ENCODE data around the gene ADAMTS8.

ADAMTS8 gene

GRCh38 chr11:130436171-130436570 is 7.8 kb upstream of the ADAMTS8 start:
- DNase-seq = no peak

GRCh38 chr11:130435671-130436070 is 7.3 kb upstream of the ADAMTS8 start:
- no peak for DNase-seq

DNA sequence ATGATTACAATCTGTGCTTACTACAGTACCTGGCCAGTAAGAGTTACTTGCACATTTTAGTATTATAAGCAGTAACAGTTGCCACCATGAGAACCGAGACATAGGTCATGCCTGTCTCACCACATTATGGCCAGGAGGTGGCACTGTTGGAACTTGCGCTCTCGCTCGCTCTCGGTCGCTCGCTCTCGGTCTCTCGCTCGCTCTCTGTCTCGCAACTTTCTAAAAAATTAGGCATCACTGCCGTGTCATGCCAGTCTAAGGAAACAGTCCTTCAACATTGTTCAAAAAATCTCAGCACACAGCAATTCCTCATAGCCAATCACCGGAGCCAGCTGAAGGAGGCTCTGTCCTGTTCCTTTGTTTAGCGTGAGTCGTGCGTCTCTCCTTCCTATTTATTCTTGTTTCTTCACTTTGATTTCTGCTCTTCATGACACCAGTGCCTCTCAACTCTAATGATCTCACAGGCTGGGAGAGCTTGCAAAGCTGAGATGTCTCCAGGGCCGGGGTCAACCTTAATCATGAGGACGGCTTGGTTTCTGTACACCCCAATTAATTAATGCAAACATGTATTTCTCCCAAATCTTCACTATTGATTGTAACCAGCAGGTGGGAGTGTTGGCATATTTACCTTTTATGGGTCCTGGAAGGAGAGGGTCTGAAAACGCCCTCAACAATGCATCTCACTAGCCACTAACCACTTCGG is 6.3 kb upstream of the ADAMTS8 start:
- DNase-seq = peak in 4 of 5 experiments; percentile 32 to 79 (median 46)

DNA sequence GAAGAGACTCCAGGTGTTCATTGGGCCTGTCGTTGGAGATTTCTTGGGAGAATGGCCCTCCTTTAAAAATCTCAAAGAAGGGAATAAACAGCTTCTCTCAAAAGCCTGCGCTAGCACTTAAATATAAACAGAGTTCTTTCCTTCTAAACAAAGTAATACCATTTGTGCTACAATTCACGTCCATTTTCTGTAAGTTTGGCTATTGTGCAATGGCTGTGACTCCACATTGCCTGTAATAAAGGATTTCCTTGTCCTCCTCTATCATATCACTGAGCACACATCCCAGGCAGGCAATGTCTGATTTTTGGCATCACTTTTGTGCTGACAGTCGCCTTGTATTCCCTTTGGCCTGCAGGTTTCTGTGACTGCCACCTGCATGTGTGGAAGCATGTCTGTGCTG is 4.9 kb upstream of the ADAMTS8 start:
- DNase-seq = no peak

DNA sequence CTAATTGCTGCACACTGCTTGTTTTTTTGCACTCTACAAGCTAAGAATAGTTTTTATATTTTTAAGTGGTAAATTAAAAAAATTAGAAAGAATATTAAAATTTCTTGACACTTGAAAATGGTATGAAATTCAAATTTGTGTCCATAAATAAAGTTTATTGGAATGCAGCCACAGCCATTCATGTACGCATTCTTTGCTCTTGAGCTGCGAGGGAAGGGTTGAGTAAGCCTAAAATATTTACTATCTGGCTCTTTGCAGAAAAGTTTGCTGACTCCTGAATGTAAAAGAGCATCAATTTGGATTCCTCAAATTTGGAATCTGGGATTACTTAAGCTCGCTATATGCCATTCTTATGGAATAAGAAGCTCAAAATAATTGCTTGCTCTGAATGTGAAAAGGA is 3.4 kb upstream of the ADAMTS8 start:
- DNase-seq = no peak

GRCh38 chr11:130431331-130431773 is 2.9 kb upstream of the ADAMTS8 start:
- peak in 4 of 5 experiments; percentile 43 to 54 (median 50) for DNase-seq

DNA sequence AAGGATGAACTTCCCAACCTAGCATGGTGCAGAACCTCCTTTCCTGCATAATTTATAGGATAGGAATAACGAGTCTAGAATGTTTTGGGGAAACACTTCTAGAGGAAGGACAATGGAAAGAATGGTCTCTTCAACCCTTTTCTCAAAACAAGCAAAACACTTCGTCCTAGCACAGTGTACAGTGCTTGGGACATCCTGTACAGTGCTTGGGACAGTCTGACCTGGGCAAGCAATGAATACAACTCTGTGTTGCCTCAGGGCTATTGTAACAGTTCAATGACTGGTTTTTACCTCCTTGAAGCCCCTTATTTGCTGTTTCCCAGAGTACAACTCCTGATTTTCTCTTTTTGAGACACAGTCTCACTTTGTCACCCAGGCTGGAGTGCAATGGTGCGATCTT is 1.6 kb upstream of the ADAMTS8 start:
- no peak for DNase-seq

DNA sequence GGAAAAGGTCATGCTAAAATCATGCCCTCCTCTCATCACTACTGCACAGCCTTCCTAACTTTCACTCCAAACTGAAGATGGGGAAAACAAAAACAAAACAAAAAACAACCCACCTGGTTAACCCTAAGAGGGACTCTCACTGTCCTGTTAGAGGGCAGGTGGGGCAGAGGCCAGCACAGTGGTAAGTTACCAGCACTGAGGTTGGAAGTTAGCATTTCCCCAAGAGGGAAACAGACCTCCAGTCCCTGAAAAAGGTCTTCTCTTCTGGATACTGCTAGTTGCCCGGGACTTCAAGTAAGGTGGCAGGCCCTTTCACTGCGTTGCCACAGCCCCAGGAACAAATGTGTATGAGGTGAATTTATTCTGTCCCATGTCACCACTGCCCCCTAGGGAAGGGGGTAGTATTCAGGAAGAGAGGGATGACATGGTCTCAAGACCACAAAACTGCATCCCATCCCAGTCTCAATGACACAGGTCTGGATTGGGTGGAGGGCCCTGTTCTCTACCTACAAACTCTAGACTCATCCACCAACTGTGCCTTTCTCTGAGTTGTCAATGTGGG is 792 bp upstream of the ADAMTS8 start:
- DNase-seq = no peak

DNA sequence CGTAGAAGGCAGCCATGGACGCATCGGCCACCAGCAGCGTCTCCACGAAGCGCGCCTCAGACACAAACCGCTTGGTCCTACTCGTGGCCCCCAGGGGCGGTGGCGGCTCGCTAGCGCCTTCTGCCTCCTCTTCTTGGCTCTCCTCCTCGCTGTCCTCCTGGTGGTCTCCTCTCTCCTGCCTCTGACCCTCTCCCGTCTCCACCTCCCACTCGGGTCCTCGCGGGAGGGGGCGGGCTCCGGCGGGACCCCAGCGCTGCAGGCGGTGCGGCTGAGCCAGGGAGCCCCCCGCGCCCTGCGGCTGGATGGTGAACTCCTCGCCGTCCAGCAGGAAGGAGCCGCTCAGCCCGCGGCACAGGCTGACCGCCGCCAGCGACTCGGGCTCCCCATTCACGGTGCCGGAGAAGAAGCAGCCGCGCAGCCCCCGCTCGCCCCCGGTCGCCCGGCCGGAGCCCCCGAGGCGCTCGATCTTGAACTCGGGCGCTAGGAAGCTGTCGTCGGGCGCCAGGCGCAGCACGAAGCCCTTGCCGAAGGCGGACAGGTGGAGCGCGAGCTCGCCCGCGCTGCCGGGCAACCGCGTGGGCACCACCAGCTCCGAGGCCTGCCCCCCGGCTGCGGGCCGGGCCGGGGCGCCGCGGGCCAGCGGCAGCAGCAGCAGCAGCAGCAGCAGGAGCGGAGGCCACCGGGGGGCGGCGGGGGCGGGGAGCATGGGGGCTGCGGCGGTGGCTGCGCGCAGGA is 661 bp downstream of the ADAMTS8 start:
- DNase-seq = no peak

- DNase-seq = no peak
Observed at GRCh38 chr11:130426837-130427341, 1.5 kb downstream of the ADAMTS8 start.

- no peak for DNase-seq
Observed at GRCh38 chr11:130426223-130426836, 2.1 kb downstream of the ADAMTS8 start.

- no peak for DNase-seq
Observed at GRCh38 chr11:130425156-130425555, 3.3 kb downstream of the ADAMTS8 start.

- DNase-seq = no peak
Observed at GRCh38 chr11:130424613-130425140, 3.7 kb downstream of the ADAMTS8 start.

GRCh38 chr11:130423541-130424142 is 4.8 kb downstream of the ADAMTS8 start:
- DNase-seq = no peak

GRCh38 chr11:130422251-130422995 is 6.0 kb downstream of the ADAMTS8 start:
- DNase-seq = no peak

DNA sequence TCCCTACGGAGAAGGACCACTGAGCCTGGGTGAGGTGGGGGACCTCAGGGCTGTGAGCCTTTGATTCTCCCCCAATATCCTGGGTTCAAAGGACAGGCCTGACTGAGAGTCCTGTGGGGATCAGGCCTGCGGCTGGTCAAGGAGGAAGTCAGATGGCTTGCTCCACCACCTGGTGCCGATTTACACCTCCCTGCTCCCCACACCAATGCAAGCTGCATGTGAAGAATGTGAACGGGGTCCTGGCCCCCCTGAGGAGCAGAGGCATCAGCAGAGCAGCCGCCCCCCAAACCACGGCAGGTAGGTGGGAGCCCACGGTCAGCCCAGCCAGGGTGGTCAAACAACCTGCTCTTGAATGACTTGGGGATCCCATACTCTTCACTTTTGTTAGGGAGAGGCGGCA is 6.7 kb downstream of the ADAMTS8 start:
- no peak for DNase-seq

DNA sequence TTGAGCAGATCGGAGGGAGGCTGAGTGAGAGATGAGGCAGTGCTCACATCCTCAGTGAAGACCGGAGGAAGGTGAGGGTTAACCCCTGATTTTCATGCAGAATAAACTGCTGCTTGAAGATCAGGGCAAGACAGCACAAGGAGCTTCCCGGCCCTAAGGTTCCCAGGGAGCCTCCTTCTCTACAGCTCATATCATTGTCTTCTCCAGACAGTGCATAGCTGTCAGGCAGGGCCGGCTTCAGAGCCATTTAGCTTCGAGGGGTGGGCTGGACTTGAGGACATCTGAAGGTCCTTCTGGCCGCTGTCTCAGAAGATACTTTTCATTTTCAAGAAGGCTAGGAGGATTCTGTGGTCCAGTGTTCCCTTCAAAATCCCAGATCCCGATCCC is 7.2 kb downstream of the ADAMTS8 start:
- DNase-seq = no peak

GRCh38 chr11:130420478-130421198 is 7.8 kb downstream of the ADAMTS8 start:
- DNase-seq = no peak

GRCh38 chr11:130418756-130419155 is 9.7 kb downstream of the ADAMTS8 start:
- no peak for DNase-seq

- no peak for DNase-seq
Observed at GRCh38 chr11:130418210-130418609, 10.2 kb downstream of the ADAMTS8 start.

DNA sequence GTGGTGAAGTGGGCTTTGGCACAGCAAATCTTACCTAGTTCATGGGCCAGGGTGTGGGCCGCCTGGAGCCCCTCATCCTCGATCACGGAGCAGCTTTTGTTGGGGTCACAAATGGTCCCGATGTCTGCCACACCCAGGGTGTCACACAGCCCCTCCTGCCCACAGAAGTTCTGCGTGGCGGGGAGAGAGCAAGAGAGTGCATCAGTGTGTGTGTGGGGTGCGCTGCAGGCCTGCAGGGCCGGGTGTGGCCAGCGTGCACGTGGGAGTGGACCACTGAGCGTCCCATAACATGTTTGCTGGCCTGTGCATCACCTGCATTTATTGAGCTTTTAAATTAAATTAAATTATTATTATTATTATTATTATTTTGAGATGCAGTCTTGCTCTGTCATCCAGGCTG is 11.5 kb downstream of the ADAMTS8 start:
- DNase-seq = no peak

Measured in T-helper 2 cell (primary cell).